Coronary artery (tissue), 2 donors: ENCODE measurements around the gene RPL37.
"Not testable (repeated sequence)": the region's sequence is repeated elsewhere in the genome, so short reads cannot be mapped to it uniquely, and the experiment has no call there.

ENCODE experiments used
- DNase-seq: peaks from one replicate; pipeline ENCODE4 v3.0.0-alpha.2; 2017; ENCODE audit warnings: low spot score
- H3K27ac ChIP-seq, 2 donors: fragments of 200-600 bp; sonication (generic); one replicate each; pipeline ENCODE4 v1.5.1; 2016 to 2019
- H3K4me3 ChIP-seq: fragments of 200-600 bp; sonication (generic); 2 replicates; pipeline ENCODE4 v1.5.1; 2016; ENCODE audit warnings: mild to moderate bottlenecking, moderate library complexity
- CTCF ChIP-seq: fragments of 200-600 bp; sonication (generic); IDR thresholded peaks from one replicate; pipeline ENCODE4 v1.5.1; 2019; ENCODE audit warnings: antibody characterized with exemption

RPL37 gene

GRCh38 chr5:40871177-40871576, 36.2 kb upstream of the RPL37 start:
- H3K4me3 ChIP-seq, result no peak overlapping the region
- no peak for TF ChIP-seq CTCF
- no peak overlapping the region for H3K27ac ChIP-seq
- no peak for DNase-seq

GRCh38 chr5:40869384-40869783, 34.4 kb upstream of the RPL37 start:
- no peak for TF ChIP-seq CTCF
- Histone ChIP-seq H3K4me3 (no peak overlapping the region), H3K27ac (no peak overlapping the region)
- DNase-seq, result no peak

GRCh38 chr5:40866844-40867243, 31.8 kb upstream of the RPL37 start:
- H3K4me3 ChIP-seq, result no peak overlapping the region
- no peak for DNase-seq
- no peak for TF ChIP-seq CTCF
- H3K27ac ChIP-seq, result no peak overlapping the region

- not testable (repeated sequence) for DNase-seq, H3K27ac ChIP-seq, H3K4me3 ChIP-seq
Observed at GRCh38 chr5:40865004-40865403, 30.0 kb upstream of the RPL37 start.

GRCh38 chr5:40860711-40861110, 25.7 kb upstream of the RPL37 start:
- Histone ChIP-seq H3K27ac (no peak overlapping the region), H3K4me3 (no peak overlapping the region)
- no peak for TF ChIP-seq CTCF
- DNase-seq, result no peak

- no peak overlapping the region for H3K4me3 ChIP-seq
- no peak for TF ChIP-seq CTCF
- DNase-seq, result no peak
- H3K27ac ChIP-seq, result no peak overlapping the region
Observed at GRCh38 chr5:40853632-40854192, 18.7 kb upstream of the RPL37 start.

- no peak for TF ChIP-seq CTCF
- DNase-seq, result no peak
- no peak overlapping the region for H3K4me3 ChIP-seq
- H3K27ac ChIP-seq, result no peak overlapping the region
Observed at GRCh38 chr5:40847525-40847924, 12.5 kb upstream of the RPL37 start.

- DNase-seq, result no peak
- no peak for TF ChIP-seq CTCF
Observed at GRCh38 chr5:40846371-40846770, 11.3 kb upstream of the RPL37 start.

More at GRCh38 chr5:40846371-40846770, 11.3 kb upstream of the RPL37 start:
- H3K27ac ChIP-seq, result no peak overlapping the region
- H3K4me3 ChIP-seq, result no peak overlapping the region
